GM21423 (cell line): Measurements from ENCODE around the gene MAGEC3.

Source experiments
- ATAC-seq: cut with Tn5 transposase; IDR thresholded peaks from one replicate; pipeline ENCODE4 v1.9.1; 2021; ENCODE audit warnings: mild to moderate bottlenecking, moderate library complexity; ENCODE audit not compliant: unreplicated experiment

MAGEC3 gene

GRCh38 chrX:141941234-141941633 is 103.1 kb downstream of the MAGEC3 start:
- no peak for ATAC-seq

DNA sequence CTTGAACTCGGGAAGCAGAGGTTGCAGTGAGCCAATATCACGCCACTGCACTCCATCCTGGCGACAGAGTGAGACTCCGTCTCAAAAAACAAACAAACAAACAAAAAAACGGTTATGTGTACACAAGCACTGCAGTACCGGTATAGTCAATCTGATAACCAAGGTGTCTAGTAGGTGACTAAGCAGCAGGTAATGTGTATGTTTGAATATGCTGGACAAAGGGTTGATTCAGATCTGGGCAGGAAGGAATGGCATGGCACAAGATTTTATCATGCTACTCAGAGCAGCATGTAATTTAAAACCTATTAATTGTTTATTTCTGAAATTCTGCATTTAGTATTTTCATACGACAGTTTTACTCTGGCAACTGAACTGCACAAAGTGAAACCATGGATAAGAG is 107.3 kb downstream of the MAGEC3 start:
- no peak for ATAC-seq

DNA sequence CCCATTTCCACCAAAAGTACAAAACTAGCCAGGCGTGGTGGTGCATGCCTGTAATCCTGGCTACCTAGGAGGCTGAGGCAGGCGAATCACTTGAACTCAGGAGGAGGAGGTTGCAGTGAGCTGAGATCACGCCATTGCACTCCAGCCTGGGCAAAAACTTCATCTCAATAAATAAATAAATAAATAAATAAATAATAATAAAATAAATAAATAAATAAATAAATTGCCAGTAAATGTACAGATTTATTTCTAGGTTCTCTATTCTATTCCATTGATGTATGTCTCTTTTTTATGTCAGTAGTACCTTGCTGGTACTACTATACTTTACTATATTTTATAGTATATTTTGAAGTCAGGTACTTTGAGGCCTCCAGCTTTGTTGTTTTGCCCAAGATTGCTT is 109.2 kb downstream of the MAGEC3 start:
- ATAC-seq: no peak
